ENCODE results near the gene SAMD7.

SAMD7 gene

GRCh38 chr3:169897284-169897683, 14.1 kb upstream of the SAMD7 start:
- DNase-seq = no peak

DNA sequence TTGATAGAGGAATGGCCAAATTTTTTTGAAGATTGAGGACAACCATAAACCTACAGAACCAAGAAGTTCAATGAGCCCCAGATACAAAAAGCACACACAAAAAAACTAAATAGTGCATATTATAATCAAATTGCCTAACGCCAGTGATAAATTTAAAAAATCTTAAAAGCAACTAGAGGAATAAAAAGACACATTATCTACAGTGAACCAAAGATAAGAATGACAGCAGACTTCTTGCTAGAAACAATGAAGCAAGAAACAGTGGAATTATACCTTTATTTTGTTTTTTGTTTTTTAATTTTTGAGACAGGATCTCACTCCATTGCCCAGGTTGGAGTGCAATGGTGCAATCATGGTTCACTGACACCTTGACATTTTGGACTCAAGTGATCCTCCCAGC, 9.9 kb upstream of the SAMD7 start:
- H3K9me3 ChIP-seq (ENCODE audit: insufficient read depth, low read length, severe bottlenecking) = peaks cover 20% of the 10 kb centered on the region
- no peak overlapping the region for H2AFZ ChIP-seq (ENCODE audit: low read depth, low read length)
- TF ChIP-seq EZH2 (IDR thresholded peaks at IDR 0.05; ENCODE audit: borderline replicate concordance, low read depth, low read length, severe bottlenecking) (no peak), CTCF (IDR thresholded peaks at IDR 0.05; ENCODE audit: borderline replicate concordance, extremely low read depth, low read length, poor library complexity, severe bottlenecking) (no peak)
- no peak overlapping the region for H3K4me3 ChIP-seq (ENCODE audit: low read depth in 1 of 2, low read length in 2 of 2)
- DNase-seq (no peak), ATAC-seq (ENCODE audit: insufficient read depth, low read depth) (no peak)
- no peak overlapping the region for H3K9ac ChIP-seq (ENCODE audit: low read depth, low read length)
- H3K27me3 ChIP-seq (ENCODE audit: insufficient read depth, low read length, poor library complexity) = no peaks in the 10 kb centered on the region
- no peaks in the 10 kb centered on the region for H4K20me1 ChIP-seq (ENCODE audit: insufficient read depth, low read length)
- H3K4me1 ChIP-seq (ENCODE audit: insufficient read depth, low read length) = no peaks in the 10 kb centered on the region
- H3K4me2 ChIP-seq (ENCODE audit: insufficient read depth, low read length) = no peak overlapping the region
- H3K27ac ChIP-seq (ENCODE audit: low read length) = no peak overlapping the region
- H3K36me3 ChIP-seq (ENCODE audit: insufficient read depth, low read length) = no peaks in the 10 kb centered on the region
- no peaks in the 10 kb centered on the region for H3K79me2 ChIP-seq (ENCODE audit: insufficient read depth, low read length)

More at GRCh38 chr3:169897284-169897683, 14.1 kb upstream of the SAMD7 start:
- Histone ChIP-seq H3K4me1 (ENCODE audit: insufficient read depth, low read length) (no peaks in the 10 kb centered on the region), H2AFZ (ENCODE audit: low read depth, low read length) (no peak overlapping the region), H3K27ac (ENCODE audit: low read length) (no peak overlapping the region), H3K4me2 (ENCODE audit: insufficient read depth, low read length) (no peak overlapping the region), H3K36me3 (ENCODE audit: insufficient read depth, low read length) (no peaks in the 10 kb centered on the region), H3K9ac (ENCODE audit: low read depth, low read length) (no peak overlapping the region), H3K9me3 (ENCODE audit: insufficient read depth, low read length, severe bottlenecking) (peaks cover 14% of the 10 kb centered on the region), H3K27me3 (ENCODE audit: insufficient read depth, low read length, poor library complexity) (no peaks in the 10 kb centered on the region), H3K4me3 (ENCODE audit: low read depth in 1 of 2, low read length in 2 of 2) (no peak overlapping the region), H3K79me2 (ENCODE audit: insufficient read depth, low read length) (no peaks in the 10 kb centered on the region), H4K20me1 (ENCODE audit: insufficient read depth, low read length) (no peaks in the 10 kb centered on the region)
- ATAC-seq (ENCODE audit: insufficient read depth, low read depth) = no peak
- no peak for TF ChIP-seq CTCF (IDR thresholded peaks at IDR 0.05; ENCODE audit: borderline replicate concordance, extremely low read depth, low read length, poor library complexity, severe bottlenecking)
- TF ChIP-seq EZH2 (IDR thresholded peaks at IDR 0.05; ENCODE audit: borderline replicate concordance, low read depth, low read length, severe bottlenecking) = no peak

GRCh38 chr3:169905404-169905803, 6.0 kb upstream of the SAMD7 start:
- Histone ChIP-seq H3K9ac (ENCODE audit: low read depth, low read length) (no peak overlapping the region), H4K20me1 (ENCODE audit: insufficient read depth, low read length) (no peaks in the 10 kb centered on the region), H3K4me1 (ENCODE audit: insufficient read depth, low read length) (no peaks in the 10 kb centered on the region), H2AFZ (ENCODE audit: low read depth, low read length) (no peak overlapping the region), H3K9me3 (ENCODE audit: insufficient read depth, low read length, severe bottlenecking) (peaks cover 20% of the 10 kb centered on the region), H3K27ac (ENCODE audit: low read length) (no peak overlapping the region), H3K4me3 (ENCODE audit: low read depth in 1 of 2, low read length in 2 of 2) (no peak overlapping the region), H3K79me2 (ENCODE audit: insufficient read depth, low read length) (no peaks in the 10 kb centered on the region), H3K36me3 (ENCODE audit: insufficient read depth, low read length) (no peaks in the 10 kb centered on the region), H3K4me2 (ENCODE audit: insufficient read depth, low read length) (no peak overlapping the region), H3K27me3 (ENCODE audit: insufficient read depth, low read length, poor library complexity) (no peaks in the 10 kb centered on the region)
- ATAC-seq (ENCODE audit: insufficient read depth, low read depth) (no peak), DNase-seq (no peak)
- TF ChIP-seq CTCF (IDR thresholded peaks at IDR 0.05; ENCODE audit: borderline replicate concordance, extremely low read depth, low read length, poor library complexity, severe bottlenecking) (no peak), EZH2 (IDR thresholded peaks at IDR 0.05; ENCODE audit: borderline replicate concordance, low read depth, low read length, severe bottlenecking) (no peak)

- Histone ChIP-seq H3K36me3 (ENCODE audit: insufficient read depth, low read length) (no peaks in the 10 kb centered on the region), H2AFZ (ENCODE audit: low read depth, low read length) (no peak overlapping the region), H3K27ac (ENCODE audit: low read length) (no peak overlapping the region), H4K20me1 (ENCODE audit: insufficient read depth, low read length) (no peaks in the 10 kb centered on the region), H3K9me3 (ENCODE audit: insufficient read depth, low read length, severe bottlenecking) (peaks cover 4% of the 10 kb centered on the region), H3K4me3 (ENCODE audit: low read depth in 1 of 2, low read length in 2 of 2) (no peak overlapping the region), H3K4me2 (ENCODE audit: insufficient read depth, low read length) (no peak overlapping the region), H3K9ac (ENCODE audit: low read depth, low read length) (no peak overlapping the region), H3K27me3 (ENCODE audit: insufficient read depth, low read length, poor library complexity) (no peaks in the 10 kb centered on the region), H3K79me2 (ENCODE audit: insufficient read depth, low read length) (no peaks in the 10 kb centered on the region), H3K4me1 (ENCODE audit: insufficient read depth, low read length) (no peaks in the 10 kb centered on the region)
- no peak for DNase-seq
- no peak for ATAC-seq (ENCODE audit: insufficient read depth, low read depth)
- TF ChIP-seq CTCF (IDR thresholded peaks at IDR 0.05; ENCODE audit: borderline replicate concordance, extremely low read depth, low read length, poor library complexity, severe bottlenecking) (no peak), EZH2 (IDR thresholded peaks at IDR 0.05; ENCODE audit: borderline replicate concordance, low read depth, low read length, severe bottlenecking) (no peak)
These were observed 3.9 kb upstream of the SAMD7 start for GRCh38 chr3:169907476-169907875.

Measured in DND-41 (cell line).